OCI-LY3 (cell line): Measurements from ENCODE around the gene NGB.

Experiments used
- EZH2phosphoT487 ChIP-seq: fragments of 200-600 bp; shearing (Covaris generic); IDR thresholded peaks from 2 replicates; pipeline ENCODE4 v1.6.1; 2018; ENCODE audit warnings: antibody characterized with exemption, mixed run types, low read depth
- TF ChIP-seq, protein P1 (sequence below): fragments of 200-600, 300-600 bp; sonication (generic); IDR thresholded peaks from 2 replicates; pipeline ENCODE4 v1.5.1; 2014; ENCODE audit warnings: antibody characterized with exemption, low read length, low read depth

- TF ChIP-seq, protein P1, sequence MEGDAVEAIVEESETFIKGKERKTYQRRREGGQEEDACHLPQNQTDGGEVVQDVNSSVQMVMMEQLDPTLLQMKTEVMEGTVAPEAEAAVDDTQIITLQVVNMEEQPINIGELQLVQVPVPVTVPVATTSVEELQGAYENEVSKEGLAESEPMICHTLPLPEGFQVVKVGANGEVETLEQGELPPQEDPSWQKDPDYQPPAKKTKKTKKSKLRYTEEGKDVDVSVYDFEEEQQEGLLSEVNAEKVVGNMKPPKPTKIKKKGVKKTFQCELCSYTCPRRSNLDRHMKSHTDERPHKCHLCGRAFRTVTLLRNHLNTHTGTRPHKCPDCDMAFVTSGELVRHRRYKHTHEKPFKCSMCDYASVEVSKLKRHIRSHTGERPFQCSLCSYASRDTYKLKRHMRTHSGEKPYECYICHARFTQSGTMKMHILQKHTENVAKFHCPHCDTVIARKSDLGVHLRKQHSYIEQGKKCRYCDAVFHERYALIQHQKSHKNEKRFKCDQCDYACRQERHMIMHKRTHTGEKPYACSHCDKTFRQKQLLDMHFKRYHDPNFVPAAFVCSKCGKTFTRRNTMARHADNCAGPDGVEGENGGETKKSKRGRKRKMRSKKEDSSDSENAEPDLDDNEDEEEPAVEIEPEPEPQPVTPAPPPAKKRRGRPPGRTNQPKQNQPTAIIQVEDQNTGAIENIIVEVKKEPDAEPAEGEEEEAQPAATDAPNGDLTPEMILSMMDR: no peak
- TF ChIP-seq EZH2phosphoT487: no peak
Measured at GRCh38 chr14:77253333-77254190, 17.4 kb downstream of the NGB start.
